BJ (cell line): ENCODE measurements around the gene ARHGAP26. TPM values are rescaled to one million over a fixed set of nuclear protein-coding genes. Genes with fewer than 3 reads are reported as not detected.

Experiments used
- CTCF ChIA-PET: fragments of 350-600 bp; formaldehyde crosslinking; extraction: SDS; loops from one replicate; lab custom pipeline; 2021; ENCODE audit warnings: antibody characterized with exemption, inconsistent platforms; lab: Yijun Ruan, JAX
- POLR2A ChIA-PET: fragments of 300-600 bp; sonication (Branson Sonifier 250); formaldehyde crosslinking; extraction: SDS; loops from one replicate; lab custom pipeline; 2021; ENCODE audit warnings: antibody characterized with exemption; lab: Charles Lee
- DNase-seq: peaks from one replicate; pipeline ENCODE4 v3.0.0-alpha.2; 2011; ENCODE audit warnings: low read depth
- H3K27me3 ChIP-seq: 2 replicates; pipeline ENCODE4 v1.6.0; 2011; ENCODE audit warnings: low read length; ENCODE audit not compliant: control insufficient read depth, insufficient read depth
- H3K36me3 ChIP-seq: 2 replicates; pipeline ENCODE4 v1.5.1; 2011; ENCODE audit warnings: low read length; ENCODE audit not compliant: control insufficient read depth, insufficient read depth
- H3K4me3 ChIP-seq: 2 replicates; pipeline ENCODE4 v1.5.1; 2011; ENCODE audit warnings: low read depth, mild to moderate bottlenecking, control low read depth, low read length
- polyA plus RNA-seq: library from polyadenylated mRNA; depleted of rRNA; stranded (reverse); fragments of >200 nt; gene quantifications from 2 replicates; pipeline ENCODE4 v1.2.3, GENCODE V29; 2011
- TF ChIP-seq, protein P1 (sequence below): IDR thresholded peaks from 2 replicates; pipeline ENCODE4 v1.5.1; 2011; ENCODE audit warnings: low read depth, mild to moderate bottlenecking, control low read depth, inconsistent platforms, low read length, moderate library complexity; ENCODE audit not compliant: insufficient read depth

ARHGAP26 gene
- polyA plus RNA-seq, 1 experiment: 4.8 TPM

DNA sequence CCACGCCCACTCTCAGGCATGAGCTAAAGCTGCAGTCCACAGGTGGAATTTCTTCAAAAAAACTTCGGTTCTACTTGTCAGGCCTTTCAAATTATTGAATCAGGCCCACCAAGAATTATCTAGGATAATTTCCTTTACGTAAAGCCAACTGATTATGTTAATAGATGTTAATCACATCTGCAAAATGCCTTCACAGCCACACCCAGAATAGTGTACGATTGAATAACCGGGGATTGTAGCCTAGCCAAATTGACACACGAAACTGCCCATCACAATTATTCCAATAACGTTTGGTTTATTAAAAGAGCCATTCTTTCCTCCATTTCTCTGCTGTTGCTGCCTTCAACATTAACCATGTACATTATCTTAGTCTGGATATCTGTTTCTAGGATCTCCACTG, 484.6 kb downstream of the ARHGAP26 start:
- no peak for DNase-seq

DNA sequence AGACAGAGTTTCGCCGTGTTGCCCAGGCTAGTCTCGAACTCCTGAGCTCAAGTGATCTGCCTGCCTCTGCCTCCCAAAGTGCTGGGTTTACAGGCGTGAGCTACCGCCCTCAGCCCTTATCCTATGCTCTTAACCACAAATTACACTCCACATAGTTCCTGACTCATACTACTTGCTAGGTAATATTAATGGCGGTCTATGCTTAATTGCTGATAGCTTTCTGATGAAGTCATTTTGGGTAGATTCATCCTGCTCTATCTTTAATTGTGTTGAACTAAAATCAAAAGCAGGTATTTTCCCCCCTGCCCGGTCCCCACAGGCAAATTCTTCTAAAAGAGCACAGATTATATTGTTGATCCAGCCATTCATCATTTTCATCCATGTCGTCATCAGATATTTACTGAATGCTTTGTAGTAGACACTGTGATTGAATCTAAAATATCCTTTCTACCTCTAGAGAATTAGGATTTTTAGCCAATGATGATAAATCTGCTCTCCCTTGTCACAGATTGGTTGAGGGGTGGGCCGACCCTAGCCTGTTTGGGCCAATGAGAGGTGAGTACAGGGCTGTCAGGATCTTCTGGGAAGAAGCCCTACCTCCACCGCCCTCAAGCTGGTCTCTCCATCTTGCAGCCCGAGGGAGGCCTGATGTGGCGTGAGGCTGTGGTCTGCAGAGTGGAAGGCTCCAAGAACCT, 488.5 kb downstream of the ARHGAP26 start:
- DNase-seq: no peak
- POLR2A ChIA-PET: no interaction called here
- H3K36me3 ChIP-seq: no peaks in the 10 kb centered on the region
- TF ChIP-seq, protein P1, sequence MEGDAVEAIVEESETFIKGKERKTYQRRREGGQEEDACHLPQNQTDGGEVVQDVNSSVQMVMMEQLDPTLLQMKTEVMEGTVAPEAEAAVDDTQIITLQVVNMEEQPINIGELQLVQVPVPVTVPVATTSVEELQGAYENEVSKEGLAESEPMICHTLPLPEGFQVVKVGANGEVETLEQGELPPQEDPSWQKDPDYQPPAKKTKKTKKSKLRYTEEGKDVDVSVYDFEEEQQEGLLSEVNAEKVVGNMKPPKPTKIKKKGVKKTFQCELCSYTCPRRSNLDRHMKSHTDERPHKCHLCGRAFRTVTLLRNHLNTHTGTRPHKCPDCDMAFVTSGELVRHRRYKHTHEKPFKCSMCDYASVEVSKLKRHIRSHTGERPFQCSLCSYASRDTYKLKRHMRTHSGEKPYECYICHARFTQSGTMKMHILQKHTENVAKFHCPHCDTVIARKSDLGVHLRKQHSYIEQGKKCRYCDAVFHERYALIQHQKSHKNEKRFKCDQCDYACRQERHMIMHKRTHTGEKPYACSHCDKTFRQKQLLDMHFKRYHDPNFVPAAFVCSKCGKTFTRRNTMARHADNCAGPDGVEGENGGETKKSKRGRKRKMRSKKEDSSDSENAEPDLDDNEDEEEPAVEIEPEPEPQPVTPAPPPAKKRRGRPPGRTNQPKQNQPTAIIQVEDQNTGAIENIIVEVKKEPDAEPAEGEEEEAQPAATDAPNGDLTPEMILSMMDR: no peak
- no peaks in the 10 kb centered on the region for H3K27me3 ChIP-seq
- CTCF ChIA-PET: no interaction called here
- no peak overlapping the region for H3K4me3 ChIP-seq

More for the DNA sequence above, 484.6 kb downstream of the ARHGAP26 start:
- Histone ChIP-seq H3K4me3 (no peak overlapping the region), H3K27me3 (no peaks in the 10 kb centered on the region), H3K36me3 (no peaks in the 10 kb centered on the region)
- TF ChIP-seq, protein P1: no peak
- POLR2A ChIA-PET: no interaction called here
- CTCF ChIA-PET: no interaction called here

DNA sequence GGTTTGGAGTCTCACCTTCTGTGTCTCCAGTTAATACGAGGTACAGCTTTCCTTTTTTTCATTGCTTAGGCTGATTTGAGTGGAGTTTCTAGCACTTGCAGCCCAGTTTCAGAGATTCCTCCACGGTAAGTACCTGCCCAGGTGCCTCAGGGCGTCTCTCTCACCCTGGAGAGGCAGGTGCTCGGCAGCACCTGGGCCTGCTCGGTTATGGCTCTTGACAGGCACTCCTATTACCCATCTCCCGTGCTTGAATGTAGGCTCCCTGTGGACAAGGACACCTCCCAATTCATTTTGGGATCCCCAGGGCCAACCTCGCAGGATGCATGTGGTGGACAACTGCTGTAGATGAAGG, 489.1 kb downstream of the ARHGAP26 start:
- ChIA-PET CTCF (no interaction called here), POLR2A (no interaction called here)
- no peaks in the 10 kb centered on the region for H3K27me3 ChIP-seq
- TF ChIP-seq, protein P1: no peak
- H3K36me3 ChIP-seq: no peaks in the 10 kb centered on the region
- no peak for DNase-seq
- no peak overlapping the region for H3K4me3 ChIP-seq

DNA sequence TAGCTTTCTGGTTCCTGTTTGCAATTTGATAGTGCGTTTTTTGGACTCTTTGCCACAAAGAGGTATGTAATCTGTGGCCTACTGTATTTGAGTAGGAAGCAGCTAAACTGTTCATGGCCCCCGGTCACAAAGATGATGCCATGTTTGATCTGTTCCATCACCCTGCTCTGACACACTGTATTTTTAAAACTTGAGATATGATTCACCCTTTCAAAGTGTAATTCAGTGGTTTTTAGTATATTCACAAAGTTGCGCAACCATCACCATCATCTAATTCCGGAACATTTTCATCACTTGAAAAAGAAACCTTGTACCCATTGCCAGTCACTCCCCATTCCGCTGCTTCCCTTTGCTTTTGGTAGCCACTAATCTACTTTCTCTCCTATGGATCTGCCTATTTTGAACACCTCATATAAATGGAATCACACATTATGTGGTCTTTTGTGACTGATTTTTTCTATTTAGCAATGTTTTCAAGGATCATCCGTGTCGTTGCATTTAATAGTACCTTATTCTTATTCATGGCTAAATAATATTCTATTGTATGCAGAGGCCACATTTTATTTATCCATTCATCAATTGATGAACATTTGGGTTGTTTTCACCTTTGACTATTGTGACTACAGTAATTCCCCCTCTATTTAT, 491.7 kb downstream of the ARHGAP26 start:
- ChIA-PET CTCF (interaction anchor here (0.6 kb wide), 1 partner anchor 16 kb away, joined by 3 read pairs; no protein-coding TSS in a partner anchor), POLR2A (no interaction called here)
- TF ChIP-seq, protein P1: no peak
- H3K4me3 ChIP-seq: no peak overlapping the region
- no peaks in the 10 kb centered on the region for H3K27me3 ChIP-seq
- H3K36me3 ChIP-seq: no peaks in the 10 kb centered on the region
- DNase-seq: no peak

DNA sequence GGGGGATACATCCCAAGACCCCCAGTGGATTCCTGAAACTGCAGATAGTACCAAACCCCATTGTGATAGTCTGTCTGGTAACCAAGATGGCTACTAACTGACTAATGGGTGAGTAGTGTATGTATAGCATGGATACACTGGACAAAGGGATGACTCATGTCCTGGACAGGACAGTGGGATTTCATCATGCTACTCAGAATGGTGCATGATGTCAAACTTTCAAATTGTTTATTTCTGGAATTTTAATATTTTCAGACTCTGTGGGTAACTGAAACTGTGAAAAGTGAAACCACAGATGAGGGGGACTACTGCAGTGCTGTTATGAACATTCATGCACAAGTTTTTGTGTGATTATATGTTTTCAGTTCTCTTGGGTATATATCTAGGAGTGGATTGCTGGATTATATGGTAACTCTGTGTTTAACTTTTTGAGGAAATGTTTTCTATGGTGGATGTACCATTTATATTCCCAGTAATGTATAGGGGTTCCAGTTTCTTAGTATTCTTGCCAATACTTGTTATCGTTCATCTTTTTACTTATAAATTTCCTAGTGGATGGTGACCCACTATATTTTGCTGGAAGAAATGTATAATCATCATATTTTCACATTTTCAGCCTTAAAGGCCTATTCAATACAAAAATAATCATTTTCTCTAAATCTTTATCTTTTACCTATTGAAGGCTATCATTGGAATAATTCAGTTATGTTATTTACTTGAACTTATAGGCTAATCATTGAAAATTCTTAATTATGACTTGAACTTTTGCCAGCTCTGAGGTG, 492.4 kb downstream of the ARHGAP26 start:
- TF ChIP-seq, protein P1: no peak
- ChIA-PET CTCF (no interaction called here), POLR2A (no interaction called here)
- Histone ChIP-seq H3K4me3 (no peak overlapping the region), H3K36me3 (no peaks in the 10 kb centered on the region), H3K27me3 (no peaks in the 10 kb centered on the region)
- DNase-seq: peak; percentile 39
